Upper lobe of left lung (tissue), 6 donors: ENCODE data around the gene CBR1. TPM values are rescaled to one million over a fixed set of nuclear protein-coding genes. Genes with fewer than 3 reads are reported as not detected.

Experiments
- ATAC-seq, 2 donors: fragments of 200-7000 bp; cut with Tn5 transposase; one replicate each; pipeline ENCODE4 v1.9.1; 2022; ENCODE audit warnings: mild to moderate bottlenecking in 2 of 2, moderate library complexity in 2 of 2; ENCODE audit not compliant: low FRiP score in 2 of 2
- DNase-seq, 2 donors: peaks; one replicate each; pipeline ENCODE4 v3.0.0-alpha.2; 2019 to 2020
- H3K27ac ChIP-seq, 4 donors: fragments of 200-600 bp; sonication (generic); one replicate each; pipeline ENCODE4 v1.5.1; 2016 to 2019
- H3K27me3 ChIP-seq, 4 donors: fragments of 200-600 bp; sonication (generic); one replicate each; pipeline ENCODE4 v1.5.1; 2017 to 2019
- H3K36me3 ChIP-seq, 4 donors: fragments of 200-600 bp; sonication (generic); one replicate each; pipeline ENCODE4 v1.5.1; 2016 to 2019
- H3K4me1 ChIP-seq, 4 donors: fragments of 200-600 bp; sonication (generic); one replicate each; pipeline ENCODE4 v1.5.1; 2018 to 2019
- H3K4me3 ChIP-seq, 4 donors: fragments of 200-600 bp; sonication (generic); one replicate each; pipeline ENCODE4 v1.5.1; 2017 to 2019; ENCODE audit warnings: mild to moderate bottlenecking in 2 of 4, moderate library complexity in 1 of 4
- H3K9me3 ChIP-seq, 4 donors: fragments of 200-600 bp; sonication (generic); one replicate each; pipeline ENCODE4 v1.5.1; 2018 to 2019
- EP300 ChIP-seq, 4 donors: sonication (generic); formaldehyde crosslinking; IDR thresholded peaks; one replicate each; pipeline ENCODE4 v1.5.1; 2017; ENCODE audit warnings: antibody characterized with exemption in 4 of 4, control low read depth in 2 of 4
- POLR2A ChIP-seq, 4 donors: fragments of 450-650 bp; IDR thresholded peaks; one replicate each; pipeline ENCODE4 v1.5.1; 2016 to 2017; ENCODE audit warnings: antibody characterized with exemption in 4 of 4, mild to moderate bottlenecking in 2 of 4
- POLR2AphosphoS5 ChIP-seq, 2 donors: sonication (generic); formaldehyde crosslinking; IDR thresholded peaks; one replicate each; pipeline ENCODE4 v1.5.1; 2017; ENCODE audit warnings: antibody characterized with exemption in 2 of 2
- WGBS, 2 donors: methylation state at CpG; one replicate each; pipeline ENCODE4 v1.1.5; 2017 to 2018; 5-methylcytosine and 5-hydroxymethylcytosine counted together
- total RNA-seq, 6 donors: library from RNA; depleted of rRNA in 4 of 6; stranded (reverse); fragments of >200 nt in 4 of 6; gene quantifications; one replicate each; pipeline versions ENCODE4 v1.1.0 to v1.2.1, GENCODE V29; 2016 to 2021
- TF ChIP-seq, protein P1 (sequence below), 6 experiments: fragments of 450-650 bp in 4 of 6; fragments of 200-600 bp in 2 of 6; sonication (generic) in 2 of 6; IDR thresholded peaks; one replicate each; pipeline ENCODE4 v1.5.1; 2016 to 2019; ENCODE audit warnings: antibody characterized with exemption in 6 of 6
- donor health status: DM: no; HTN: no; CAD: no; lungs with moderate emphysema.
- donor health status: DM: no; HTN: yes; CAD: no; lungs with severe emphysema.

Gene CBR1
- total RNA-seq, 6 donors from 2014 or later, result 62.6 to 322 (median 106) TPM

DNA sequence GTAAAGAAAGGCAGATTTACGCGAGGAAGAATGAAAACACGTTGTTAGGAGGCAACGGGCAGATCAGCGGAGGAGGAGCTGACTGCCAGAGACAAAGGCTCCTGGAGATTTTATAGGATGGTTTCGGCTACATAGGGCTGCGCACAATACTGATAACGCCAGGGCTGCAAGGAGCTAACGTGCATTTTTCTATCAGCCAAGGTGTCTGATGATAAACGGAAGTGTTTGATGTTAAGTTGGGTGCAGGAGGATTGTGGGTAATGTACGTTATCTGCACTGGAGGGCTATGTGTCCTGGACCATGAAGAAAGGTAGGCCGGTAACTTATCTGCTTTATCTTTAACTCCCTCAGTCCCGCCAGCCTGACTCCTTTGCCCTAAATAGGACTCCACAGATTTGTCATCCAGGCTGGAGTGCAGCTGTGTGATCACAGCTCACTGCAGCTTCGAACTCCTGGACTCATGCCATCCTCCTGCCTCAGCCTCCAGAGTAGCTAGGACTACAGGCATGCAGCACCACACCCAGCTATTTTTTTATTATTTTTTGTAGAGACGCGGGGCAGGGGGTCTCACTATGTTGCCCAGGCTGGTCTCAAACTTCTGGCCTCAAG, 39.1 kb upstream of the CBR1 start:
- no peaks in the 10 kb centered on the region for H3K9me3 ChIP-seq
- peaks cover 0 to 22% (median 13%) of the 10 kb centered on the region in 4 donors for H3K36me3 ChIP-seq
- no peaks in the 10 kb centered on the region for H3K27me3 ChIP-seq
- ATAC-seq (no peak), DNase-seq (no peak)
- TF ChIP-seq, protein P1, sequence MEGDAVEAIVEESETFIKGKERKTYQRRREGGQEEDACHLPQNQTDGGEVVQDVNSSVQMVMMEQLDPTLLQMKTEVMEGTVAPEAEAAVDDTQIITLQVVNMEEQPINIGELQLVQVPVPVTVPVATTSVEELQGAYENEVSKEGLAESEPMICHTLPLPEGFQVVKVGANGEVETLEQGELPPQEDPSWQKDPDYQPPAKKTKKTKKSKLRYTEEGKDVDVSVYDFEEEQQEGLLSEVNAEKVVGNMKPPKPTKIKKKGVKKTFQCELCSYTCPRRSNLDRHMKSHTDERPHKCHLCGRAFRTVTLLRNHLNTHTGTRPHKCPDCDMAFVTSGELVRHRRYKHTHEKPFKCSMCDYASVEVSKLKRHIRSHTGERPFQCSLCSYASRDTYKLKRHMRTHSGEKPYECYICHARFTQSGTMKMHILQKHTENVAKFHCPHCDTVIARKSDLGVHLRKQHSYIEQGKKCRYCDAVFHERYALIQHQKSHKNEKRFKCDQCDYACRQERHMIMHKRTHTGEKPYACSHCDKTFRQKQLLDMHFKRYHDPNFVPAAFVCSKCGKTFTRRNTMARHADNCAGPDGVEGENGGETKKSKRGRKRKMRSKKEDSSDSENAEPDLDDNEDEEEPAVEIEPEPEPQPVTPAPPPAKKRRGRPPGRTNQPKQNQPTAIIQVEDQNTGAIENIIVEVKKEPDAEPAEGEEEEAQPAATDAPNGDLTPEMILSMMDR (IDR thresholded peaks at IDR 0.05), result no peak
- TF ChIP-seq EP300 (IDR thresholded peaks at IDR 0.05) (no peak), POLR2AphosphoS5 (IDR thresholded peaks at IDR 0.05) (no peak), POLR2A (IDR thresholded peaks at IDR 0.05) (no peak)
- 69 to 76% methylated on average over 16 of the region's 16 CpGs for WGBS, 2 donors
- no peak overlapping the region for H3K27ac ChIP-seq
- H3K4me1 ChIP-seq, result peaks cover 0 to 4% (median 0%) of the 10 kb centered on the region in 4 donors
- no peak overlapping the region for H3K4me3 ChIP-seq

DNA sequence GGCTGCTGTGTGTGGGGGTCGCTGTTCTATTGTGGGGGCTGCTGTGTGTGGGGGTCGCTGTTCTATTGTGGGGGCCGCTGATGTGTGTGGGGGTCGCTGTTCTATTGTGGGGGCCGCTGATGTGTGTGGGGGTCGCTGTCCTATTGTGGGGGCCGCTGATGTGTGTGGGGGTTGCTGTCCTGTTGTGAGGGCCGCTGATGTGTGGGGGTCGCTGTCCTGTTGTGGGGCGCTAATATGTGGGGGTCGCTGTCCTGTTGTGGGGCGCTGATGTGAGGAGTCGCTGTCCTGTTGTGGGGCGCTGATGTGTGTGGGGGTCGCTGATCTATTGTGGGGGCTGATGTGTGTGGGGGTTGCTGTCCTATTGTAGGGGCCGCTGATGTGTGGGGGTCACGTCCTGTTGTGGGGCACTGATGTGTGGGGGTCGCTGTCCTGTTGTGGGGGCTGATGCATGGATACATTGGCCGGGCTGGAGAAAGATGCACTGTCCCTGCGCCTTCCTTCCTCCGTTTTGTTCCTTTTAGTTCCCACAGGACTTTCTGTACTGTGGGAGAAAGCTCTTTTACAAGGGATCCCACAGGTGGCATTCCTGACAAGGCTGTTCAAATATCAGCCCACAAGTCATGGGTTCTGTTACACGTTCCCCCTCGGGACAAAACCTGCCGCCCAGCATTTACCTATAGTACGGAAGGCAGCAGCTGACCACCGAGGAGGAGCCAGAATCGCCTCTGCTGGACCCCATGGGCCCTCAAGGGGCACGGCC, 37.0 kb upstream of the CBR1 start:
- TF ChIP-seq POLR2AphosphoS5 (IDR thresholded peaks at IDR 0.05) (no peak), POLR2A (IDR thresholded peaks at IDR 0.05) (no peak), EP300 (IDR thresholded peaks at IDR 0.05) (no peak)
- TF ChIP-seq, protein P1 (IDR thresholded peaks at IDR 0.05), result no peak
- no peak for ATAC-seq
- Histone ChIP-seq H3K27ac (no peak overlapping the region), H3K27me3 (no peaks in the 10 kb centered on the region), H3K4me3 (no peak overlapping the region), H3K9me3 (no peaks in the 10 kb centered on the region), H3K36me3 (peaks cover 0 to 41% (median 24%) of the 10 kb centered on the region in 4 donors), H3K4me1 (peaks cover 0 to 4% (median 0%) of the 10 kb centered on the region in 4 donors)
- DNase-seq, result no peak
- WGBS, 2 donors, result 91 to 92% methylated on average over 22 to 26 of the region's 28 CpGs

DNA sequence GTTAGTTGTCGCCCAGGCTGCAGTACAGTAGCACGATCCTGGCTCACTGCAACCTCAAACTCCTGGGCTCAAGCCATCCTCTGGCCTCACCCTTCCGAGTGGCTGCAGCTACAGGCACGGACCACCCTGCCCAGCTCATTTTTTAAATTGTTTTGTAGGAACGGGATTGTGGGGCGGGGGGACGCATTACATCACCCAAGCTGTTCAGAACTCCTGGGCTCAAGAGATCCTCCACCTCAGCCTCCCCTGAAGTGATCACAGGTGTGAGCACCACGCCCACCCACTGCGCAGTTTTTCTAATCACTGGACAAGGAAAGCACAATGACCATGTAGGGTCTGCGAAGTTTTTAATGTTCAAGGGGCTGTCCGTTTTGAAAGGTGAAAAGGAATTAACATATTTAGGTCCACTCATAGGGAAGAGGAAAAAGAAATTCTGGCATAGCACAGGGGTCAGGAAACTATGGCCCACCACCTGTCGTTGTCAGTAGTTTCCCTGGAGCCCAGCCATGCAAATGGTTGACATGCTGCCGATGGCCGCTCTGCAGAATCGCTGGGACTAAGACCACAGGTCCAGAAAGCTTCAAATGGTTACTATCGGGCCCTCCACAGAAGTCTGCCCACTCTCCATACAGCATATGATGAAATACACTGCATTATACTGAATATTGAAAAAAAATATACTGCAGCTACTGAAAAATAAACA, 35.5 kb upstream of the CBR1 start:
- whole genome bisulfite sequencing, 2 donors, result 84 to 90% methylated on average over 16 of the region's 16 CpGs
- Histone ChIP-seq H3K27ac (no peak overlapping the region), H3K4me1 (no peaks in the 10 kb centered on the region), H3K9me3 (no peaks in the 10 kb centered on the region), H3K36me3 (peaks cover 5 to 56% (median 36%) of the 10 kb centered on the region in 4 donors), H3K27me3 (no peaks in the 10 kb centered on the region), H3K4me3 (no peak overlapping the region)
- DNase-seq, result no peak
- ATAC-seq, result no peak
- TF ChIP-seq, protein P1 (IDR thresholded peaks at IDR 0.05), result no peak
- TF ChIP-seq POLR2AphosphoS5 (IDR thresholded peaks at IDR 0.05), result no peak
- TF ChIP-seq POLR2A (IDR thresholded peaks at IDR 0.05), result no peak
- no peak for TF ChIP-seq EP300 (IDR thresholded peaks at IDR 0.05)

DNA sequence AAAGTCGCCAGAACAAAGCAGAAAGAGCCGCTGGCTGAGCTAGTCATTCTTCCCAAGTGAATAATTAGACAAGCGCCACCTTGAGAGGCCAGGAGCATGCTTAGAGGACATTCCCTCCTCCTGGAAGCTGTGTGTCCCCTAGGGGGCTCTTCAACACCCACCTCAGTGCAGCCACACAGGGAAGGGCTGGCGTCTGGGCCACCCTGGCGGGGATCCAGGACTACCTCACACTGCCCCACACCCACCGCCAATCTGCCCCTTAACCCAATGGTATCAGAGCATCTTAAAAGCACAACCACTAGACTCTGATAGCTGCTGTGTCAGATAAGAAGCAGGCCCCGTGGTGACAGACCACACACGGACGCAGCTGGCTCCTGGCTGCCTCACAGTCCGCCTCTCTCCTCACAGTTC, 34.4 kb upstream of the CBR1 start:
- 70 to 86% methylated on average over 8 to 10 of the region's 10 CpGs for WGBS, 2 donors
- Histone ChIP-seq H3K27me3 (no peaks in the 10 kb centered on the region), H3K9me3 (no peaks in the 10 kb centered on the region), H3K4me1 (no peaks in the 10 kb centered on the region), H3K4me3 (no peak overlapping the region), H3K27ac (no peak overlapping the region), H3K36me3 (peaks cover 5 to 66% (median 39%) of the 10 kb centered on the region in 4 donors)
- DNase-seq (no peak), ATAC-seq (peak in 1 of 2 donors; percentile 45)
- TF ChIP-seq EP300 (IDR thresholded peaks at IDR 0.05), result no peak
- TF ChIP-seq POLR2A (IDR thresholded peaks at IDR 0.05), result no peak
- TF ChIP-seq, protein P1 (IDR thresholded peaks at IDR 0.05), result no peak
- no peak for TF ChIP-seq POLR2AphosphoS5 (IDR thresholded peaks at IDR 0.05)
